NK-92 treated with Interleukin-12 subunit alpha and Interleukin-12 subunit beta, amount 100 ng/mL, for 24 hours (cell line): ENCODE measurements around the gene ARHGEF11.

Experiments used
- DNase-seq: peaks from one replicate; lab custom pipeline; 2025; lab: John Stamatoyannopoulos, UW

Gene ARHGEF11

DNA sequence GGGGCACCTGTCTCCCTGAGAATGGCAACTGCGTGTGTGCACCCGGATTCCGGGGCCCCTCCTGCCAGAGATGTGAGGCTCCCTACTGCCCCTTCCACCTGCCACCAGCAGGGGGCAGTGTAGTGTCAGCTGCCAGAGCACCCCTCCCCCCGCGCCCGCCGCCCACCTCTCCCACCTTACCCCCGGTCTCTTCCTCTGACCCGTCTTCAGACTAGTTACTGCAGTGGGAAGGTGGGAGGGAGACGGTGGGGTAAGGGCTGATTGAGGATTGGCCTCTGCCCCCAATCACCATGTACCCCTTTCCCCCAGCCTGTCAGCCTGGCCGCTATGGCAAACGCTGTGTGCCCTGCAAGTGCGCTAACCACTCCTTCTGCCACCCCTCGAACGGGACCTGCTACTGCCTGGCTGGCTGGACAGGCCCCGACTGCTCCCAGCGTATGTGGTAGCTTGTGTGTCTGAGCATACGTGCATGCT lies 135.2 kb downstream of the ARHGEF11 start:
- DNase-seq: peak; percentile 28

GRCh38 chr1:156909671-156910070 lies 135.9 kb downstream of the ARHGEF11 start:
- DNase-seq: no peak

DNA sequence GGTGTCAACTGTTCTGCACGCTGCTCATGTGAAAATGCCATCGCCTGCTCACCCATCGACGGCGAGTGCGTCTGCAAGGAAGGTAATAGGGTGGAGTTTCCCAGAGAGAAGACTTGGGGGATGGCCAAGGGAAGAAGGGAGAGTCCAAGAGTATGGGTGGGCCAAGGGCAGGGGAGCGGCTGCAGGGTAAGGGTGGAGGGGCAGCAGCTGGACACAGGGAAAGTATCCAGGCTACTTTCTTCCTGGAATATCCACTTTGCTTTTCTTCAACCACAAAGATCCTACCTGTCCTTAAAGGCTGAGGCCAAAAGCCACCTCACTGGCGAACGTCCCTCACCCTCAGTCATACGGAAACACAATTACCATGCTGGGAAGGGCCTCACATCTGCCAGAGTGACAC lies 136.6 kb downstream of the ARHGEF11 start:
- DNase-seq: no peak

DNA sequence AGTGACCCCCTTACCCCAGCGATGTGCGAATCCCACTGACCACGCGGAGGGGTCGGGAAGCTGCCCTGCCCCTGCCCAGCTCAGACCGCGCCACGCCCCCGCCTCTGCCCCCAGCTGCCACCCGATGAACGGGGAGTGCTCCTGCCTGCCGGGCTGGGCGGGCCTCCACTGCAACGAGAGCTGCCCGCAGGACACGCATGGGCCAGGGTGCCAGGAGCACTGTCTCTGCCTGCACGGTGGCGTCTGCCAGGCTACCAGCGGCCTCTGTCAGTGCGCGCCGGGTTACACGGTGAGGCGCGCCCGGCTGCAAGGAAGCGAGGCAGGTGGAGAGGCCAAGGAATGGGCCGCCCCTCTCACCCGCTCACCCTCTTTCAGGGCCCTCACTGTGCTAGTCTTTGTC lies 137.0 kb downstream of the ARHGEF11 start:
- DNase-seq: no peak

- DNase-seq: no peak
These were observed 139.2 kb downstream of the ARHGEF11 start for GRCh38 chr1:156906206-156906906.

GRCh38 chr1:156905651-156906050 lies 139.9 kb downstream of the ARHGEF11 start:
- no peak for DNase-seq

- no peak for DNase-seq
These were observed 140.4 kb downstream of the ARHGEF11 start for GRCh38 chr1:156905176-156905575.

DNA sequence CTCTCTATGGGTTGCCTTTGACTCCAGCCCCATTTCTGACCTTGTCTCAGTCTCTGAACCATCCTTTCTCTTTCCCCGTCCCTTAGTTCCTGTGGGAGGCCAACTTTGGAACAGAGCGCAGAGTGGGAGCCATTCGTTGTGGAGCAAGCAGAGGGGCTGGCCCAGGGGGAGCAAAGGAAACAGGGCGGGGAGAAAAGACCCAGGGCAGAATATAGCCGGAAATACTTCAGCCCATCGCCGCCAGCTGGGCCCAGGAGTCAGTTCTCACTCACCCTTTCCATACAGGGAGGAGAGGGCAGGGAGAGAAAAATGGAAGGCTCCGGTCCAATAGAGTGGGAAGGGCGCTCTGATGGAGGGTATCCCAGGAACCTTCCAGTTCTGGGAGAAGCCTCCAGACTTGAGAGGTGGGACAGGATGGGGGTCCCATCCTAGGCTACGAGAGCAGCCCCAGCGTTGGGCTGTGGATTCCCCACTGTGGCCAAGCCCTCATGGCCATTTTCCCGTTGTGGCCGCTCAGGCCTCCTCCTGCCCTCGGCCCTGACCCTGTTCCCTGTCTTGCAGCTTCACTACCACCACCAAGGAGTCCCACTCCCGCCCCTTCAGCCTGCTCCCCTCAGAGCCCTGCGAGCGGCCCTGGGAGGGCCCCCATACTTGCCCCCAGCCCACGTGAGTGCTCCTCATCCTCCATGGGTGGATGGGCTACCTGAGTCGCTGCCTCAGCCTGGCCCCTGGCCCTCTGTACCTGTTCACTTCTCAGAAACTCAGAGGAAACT lies 141.2 kb downstream of the ARHGEF11 start:
- DNase-seq: no peak

- no peak for DNase-seq
These were observed 142.0 kb downstream of the ARHGEF11 start for GRCh38 chr1:156903328-156904091.

DNA sequence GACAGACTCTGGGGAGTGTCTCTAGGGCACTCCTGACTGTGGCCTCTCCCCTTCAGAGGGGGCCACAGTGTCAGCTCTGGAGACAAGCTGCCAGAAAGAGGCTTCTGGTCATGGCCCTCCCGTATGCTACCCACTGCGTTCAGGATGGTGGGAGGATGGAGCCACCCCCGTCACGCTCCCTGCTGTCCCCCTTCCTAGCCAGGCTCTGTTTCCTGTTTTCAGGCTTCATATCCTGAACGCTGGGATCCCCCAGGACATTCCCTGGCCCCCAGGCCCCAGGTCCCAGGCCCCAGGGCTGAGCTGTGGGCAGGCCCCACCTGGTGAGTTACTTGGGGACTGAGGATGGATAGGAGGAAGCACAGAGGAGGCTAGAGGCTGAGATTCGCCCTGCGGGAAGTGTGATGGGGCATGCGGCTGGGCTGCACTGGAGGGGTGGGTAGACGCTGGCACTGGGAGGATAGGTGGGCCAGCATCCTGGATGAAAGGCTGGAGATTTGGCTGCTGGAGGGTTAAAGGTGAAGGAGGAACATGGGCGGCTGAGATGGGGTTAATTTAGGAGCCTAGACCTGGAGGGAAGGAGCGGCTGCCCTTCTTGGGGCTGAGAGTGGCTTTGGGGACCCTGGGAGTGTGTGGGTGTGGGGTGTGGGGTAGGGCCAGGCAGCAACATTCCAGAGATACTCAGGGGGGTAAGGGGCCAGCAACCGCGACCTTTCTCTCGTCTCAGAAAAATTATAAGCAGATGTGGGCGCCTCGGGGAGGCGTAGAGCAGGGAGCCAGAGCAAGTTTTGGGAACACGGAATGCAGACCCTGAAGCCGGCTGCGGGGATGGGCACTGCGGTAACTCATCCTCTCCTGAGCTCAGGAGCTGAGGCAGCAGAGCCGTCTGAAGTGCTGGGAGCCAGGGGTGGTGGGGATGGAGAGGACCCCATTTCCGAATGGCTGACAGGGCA lies 143.3 kb downstream of the ARHGEF11 start:
- DNase-seq: no peak

- no peak for DNase-seq
These were observed 144.0 kb downstream of the ARHGEF11 start for GRCh38 chr1:156901590-156901900.

DNA sequence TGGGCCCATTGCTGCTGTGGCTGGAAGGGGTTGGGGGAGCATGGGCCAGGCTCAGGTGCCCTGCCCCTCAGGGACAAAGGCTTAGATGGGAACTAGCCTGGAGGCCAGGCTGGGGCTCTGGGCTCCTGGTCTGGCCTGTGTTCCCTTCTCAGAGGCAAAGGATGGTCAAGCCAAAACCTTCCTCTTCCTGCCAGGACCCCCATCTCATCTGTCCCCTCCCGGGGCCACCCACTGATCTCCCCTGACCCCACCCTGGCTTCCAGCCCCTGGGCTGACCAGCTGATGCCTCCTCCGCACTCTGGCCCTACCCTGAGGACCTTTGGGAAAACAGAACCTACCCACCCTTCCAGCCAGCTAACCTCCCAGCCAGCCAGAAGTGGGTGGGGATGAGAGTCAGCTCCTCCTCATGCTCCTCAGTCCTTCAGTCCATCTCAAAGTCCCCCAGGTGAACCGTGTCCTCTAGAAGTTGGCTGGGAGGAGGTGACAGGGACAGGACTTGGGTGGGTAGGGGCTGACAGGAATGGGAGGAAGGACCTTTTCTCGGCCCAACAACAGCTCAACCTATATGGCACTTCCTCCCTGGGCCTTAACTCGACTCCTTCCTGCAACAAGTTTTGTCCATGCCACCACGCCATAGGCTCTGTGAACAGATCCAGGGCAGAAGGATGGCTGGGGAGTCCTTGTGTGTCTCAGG lies 144.5 kb downstream of the ARHGEF11 start:
- DNase-seq: no peak

GRCh38 chr1:156899956-156900718 lies 145.4 kb downstream of the ARHGEF11 start:
- DNase-seq: no peak

- DNase-seq: no peak
These were observed 146.4 kb downstream of the ARHGEF11 start for GRCh38 chr1:156898971-156899664.

DNA sequence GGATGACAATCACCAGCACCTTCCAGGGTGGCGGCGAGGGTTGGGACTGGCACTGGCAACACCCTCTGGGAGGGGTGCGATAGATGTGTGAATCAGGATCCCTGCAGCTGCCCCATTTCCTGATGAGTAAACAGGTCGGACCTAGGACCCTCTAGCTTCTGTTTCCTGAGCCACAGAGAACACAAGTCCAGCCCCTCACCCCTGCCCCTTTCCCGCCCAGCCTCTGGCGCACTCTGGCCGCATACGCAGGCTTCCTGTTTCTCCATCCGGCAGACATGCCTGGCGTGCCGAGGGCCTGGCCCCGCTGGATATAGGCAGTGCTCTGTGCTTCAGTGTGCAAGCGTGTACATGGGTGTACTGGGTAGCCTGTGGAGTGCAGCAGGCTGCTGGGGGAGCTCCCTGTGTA lies 147.4 kb downstream of the ARHGEF11 start:
- no peak for DNase-seq

- DNase-seq: no peak
These were observed 148.3 kb downstream of the ARHGEF11 start for GRCh38 chr1:156897078-156897825.

- DNase-seq: no peak
These were observed 149.0 kb downstream of the ARHGEF11 start for GRCh38 chr1:156896490-156897033.

DNA sequence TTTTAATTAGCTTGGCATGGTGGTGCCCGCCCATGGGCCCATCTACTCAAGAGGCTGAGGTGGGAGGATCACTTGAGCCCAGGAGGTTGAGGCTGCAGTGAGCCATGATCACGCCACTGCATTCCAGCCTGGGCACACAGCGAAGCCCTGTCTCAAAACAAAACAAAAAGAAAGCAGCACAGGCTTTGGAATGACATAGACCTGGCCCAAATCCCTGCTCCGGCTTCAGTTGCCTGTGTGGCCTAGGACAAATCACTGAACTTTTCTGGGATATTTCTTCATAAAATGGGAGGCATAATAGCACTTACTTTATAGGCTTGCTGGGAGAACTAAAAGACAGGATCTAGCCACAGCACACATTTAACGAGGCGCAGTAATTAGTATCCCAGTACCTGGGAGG lies 149.6 kb downstream of the ARHGEF11 start:
- no peak for DNase-seq

DNA sequence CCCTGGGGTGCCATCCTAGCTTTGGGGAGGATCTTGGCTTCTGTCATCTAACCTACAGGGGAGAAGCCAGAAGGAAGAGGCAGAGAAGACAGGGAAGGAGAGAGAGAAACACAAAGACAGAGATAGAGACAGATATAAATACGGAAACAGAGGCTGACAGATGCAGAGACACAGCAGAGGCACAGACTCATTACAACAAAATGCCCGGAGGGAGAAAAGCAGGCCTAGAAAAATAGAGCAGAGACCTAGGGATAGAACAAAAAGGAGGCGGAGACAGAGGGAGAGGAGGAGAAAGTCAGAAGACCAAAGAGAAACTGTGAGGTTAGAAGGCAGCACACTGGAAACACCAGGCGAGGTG lies 150.1 kb downstream of the ARHGEF11 start:
- no peak for DNase-seq
